B cell (primary cell): ENCODE measurements around the gene LRBA. TPM values are rescaled to one million over a fixed set of nuclear protein-coding genes. Genes with fewer than 3 reads are reported as not detected.

Source experiments
- ATAC-seq: fragments of 200-7000 bp; cut with Tn5 transposase; one replicate; pipeline ENCODE4 v1.10.0; 2021; ENCODE audit warnings: low read depth, mild to moderate bottlenecking, moderate number of reproducible peaks, moderate library complexity
- CTCF ChIA-PET: fragments of 350-600 bp; sonication (Branson Sonifier 250); formaldehyde crosslinking; loops from one replicate; lab custom pipeline; 2021; ENCODE audit warnings: antibody characterized with exemption, inconsistent platforms; lab: Charles Lee
- POLR2A ChIA-PET: fragments of 350-600 bp; sonication (Branson Sonifier 250); formaldehyde crosslinking; loops from one replicate; lab custom pipeline; 2021; ENCODE audit warnings: antibody characterized with exemption; lab: Charles Lee
- DNase-seq: peaks from one replicate; pipeline ENCODE4 v3.0.0; 2013
- H2AFZ ChIP-seq: 2 replicates; pipeline ENCODE4 v1.6.1; 2012; ENCODE audit warnings: mild to moderate bottlenecking, low read depth, low read length; ENCODE audit not compliant: insufficient read depth, poor library complexity, severe bottlenecking
- H3K27ac ChIP-seq, 2 donors: 1 replicate in 1 of 2; 2 replicates in 1 of 2; pipeline ENCODE4 v1.5.1; 2012 to 2013; ENCODE audit warnings: low read length in 2 of 2, mild to moderate bottlenecking in 2 of 2, moderate library complexity in 1 of 2
- H3K27me3 ChIP-seq, 4 experiments: fragments of 200-600 bp in 1 of 4; sonication (generic) in 1 of 4; replicated peaks in 1 of 4; 1 replicate in 2 of 4; 2 replicates in 2 of 4; pipeline versions ENCODE4 v1.6.1 to v1.7.0; 2013 to 2016; ENCODE audit warnings: low read length in 3 of 4, mild to moderate bottlenecking in 2 of 4, mixed read lengths in 1 of 4, moderate library complexity in 1 of 4; ENCODE audit not compliant: insufficient read depth in 4 of 4, control insufficient read depth in 3 of 4; ENCODE audit errors: control extremely low read depth in 1 of 4
- H3K36me3 ChIP-seq, 2 experiments: replicated peaks in 1 of 2; 1 replicate in 1 of 2; 2 replicates in 1 of 2; pipeline versions ENCODE4 v1.6.1 to v1.7.1; 2013; ENCODE audit warnings: low read length in 1 of 2; ENCODE audit not compliant: insufficient read depth in 2 of 2, control insufficient read depth in 1 of 2; ENCODE audit errors: control extremely low read depth in 1 of 2, extremely low read depth in 1 of 2
- H3K4me1 ChIP-seq, 2 donors: fragments of 200-600 bp in 1 of 2; sonication (generic) in 1 of 2; 1 replicate in 1 of 2; 2 replicates in 1 of 2; pipeline versions ENCODE4 v1.5.1 to v1.6.1; 2013 to 2017; ENCODE audit warnings: low read length in 2 of 2; ENCODE audit not compliant: control insufficient read depth in 2 of 2, insufficient read depth in 2 of 2
- H3K4me2 ChIP-seq: replicated peaks from 2 replicates; pipeline ENCODE3; 2012; ENCODE audit warnings: mild to moderate bottlenecking, low read depth, low read length; ENCODE audit not compliant: poor library complexity, severe bottlenecking
- H3K4me3 ChIP-seq, 5 experiments: fragments of 200-600 bp in 1 of 5; sonication (generic) in 1 of 5; 1 replicate in 3 of 5; 2 replicates in 2 of 5; pipeline versions ENCODE4 v1.5.1 to v1.7.0; 2011 to 2016; ENCODE audit warnings: low read length in 4 of 5, mild to moderate bottlenecking in 4 of 5, low read depth in 2 of 5, control low read depth in 1 of 5, moderate library complexity in 1 of 5; ENCODE audit not compliant: insufficient read depth in 1 of 5; ENCODE audit errors: control extremely low read depth in 1 of 5, extremely low read depth in 1 of 5
- H3K79me2 ChIP-seq: fragments of 200-600 bp; sonication (generic); one replicate; pipeline ENCODE4 v1.6.0; 2016; ENCODE audit warnings: low read length; ENCODE audit not compliant: control insufficient read depth, insufficient read depth
- H3K9ac ChIP-seq: fragments of 200-600 bp; sonication (generic); 2 replicates; pipeline ENCODE4 v1.6.1; 2017; ENCODE audit warnings: mild to moderate bottlenecking, low read length, moderate library complexity
- H3K9me3 ChIP-seq, 3 donors: one replicate each; pipeline versions ENCODE4 v1.6.1 to v1.7.1; 2013; ENCODE audit warnings: low read length in 2 of 3; ENCODE audit not compliant: control insufficient read depth in 2 of 3, insufficient read depth in 1 of 3; ENCODE audit errors: control extremely low read depth in 1 of 3
- H4K20me1 ChIP-seq: 2 replicates; pipeline ENCODE4 v1.6.0; 2012; ENCODE audit warnings: mild to moderate bottlenecking, low read length; ENCODE audit not compliant: insufficient read depth, control insufficient read depth, poor library complexity, severe bottlenecking
- H3K27ac Mint-ChIP-seq: one replicate; pipeline ENCODE4 v1.8.0; 2021; ENCODE audit warnings: mixed read lengths
- H3K27me3 Mint-ChIP-seq: one replicate; pipeline ENCODE4 v1.8.0; 2021; ENCODE audit warnings: mixed read lengths
- H3K4me1 Mint-ChIP-seq: one replicate; pipeline ENCODE4 v1.8.0; 2021; ENCODE audit warnings: mixed read lengths
- H3K4me3 Mint-ChIP-seq: one replicate; pipeline ENCODE4 v1.8.0; 2021; ENCODE audit warnings: mixed read lengths
- H3K9me3 Mint-ChIP-seq: one replicate; pipeline ENCODE4 v1.8.0; 2022; ENCODE audit warnings: mixed read lengths; ENCODE audit not compliant: insufficient read depth
- CTCF ChIP-seq: fragments of 200-600 bp; IDR thresholded peaks from one replicate; pipeline ENCODE4 v1.8.0; 2022; ENCODE audit warnings: antibody characterized with exemption, mild to moderate bottlenecking
- EZH2 ChIP-seq: IDR thresholded peaks from 2 replicates; pipeline ENCODE4 v1.6.1; 2012; ENCODE audit warnings: borderline replicate concordance, low read depth, mild to moderate bottlenecking, moderate library complexity, low read length; ENCODE audit not compliant: insufficient read depth, poor library complexity, severe bottlenecking
- WGBS: methylation state at CpG from one replicate; pipeline ENCODE4 v1.1.5; 2013; ENCODE audit warnings: missing lambda C conversion rate; ENCODE audit not compliant: insufficient coverage; 5-methylcytosine and 5-hydroxymethylcytosine counted together
- intact Hi-C: fragments of 100-400 bp; cut with micrococcal nuclease; formaldehyde crosslinking; loops from one replicate; pipeline ENCODE4 v1.10.0; 2022
- polyA plus RNA-seq: library from polyadenylated mRNA; depleted of rRNA; stranded (reverse); fragments of >200 nt; gene quantifications from 2 replicates; pipeline ENCODE4 v1.2.3, GENCODE V29; 2012
- total RNA-seq, 2 donors: library from RNA; stranded (reverse); fragments of 120-200 nt in 1 of 2; gene quantifications; 1 replicate in 1 of 2; 2 replicates in 1 of 2; pipeline versions ENCODE4 v1.2.3 to v1.2.4, GENCODE V29; 2013 to 2022

The LRBA gene
- total and polyA plus RNA-seq, 2 donors (not counting 1 experiment from before 2014, with no cell fraction given) = 17.5 to 86.7 TPM

- TF ChIP-seq EZH2 (no peak), CTCF (no peak)
- H3K27ac ChIP-seq = no peak overlapping the region
- no CpG with 5 or more reads among the region's 2 CpGs for WGBS
These were observed 294.0 kb downstream of the LRBA start for GRCh38 chr4:150720973-150721518.

GRCh38 chr4:150717952-150718351 lies 297.1 kb downstream of the LRBA start:
- H3K4me1 Mint-ChIP-seq = no peaks in the 10 kb centered on the region
- DNase-seq = no peak
- no peak overlapping the region for H3K4me3 Mint-ChIP-seq
- no peak overlapping the region for H3K27ac Mint-ChIP-seq
- TF ChIP-seq EZH2 (no peak), CTCF (no peak)
- no peaks in the 10 kb centered on the region for H3K9me3 ChIP-seq
- H2AFZ ChIP-seq = no peak overlapping the region
- no peak for ATAC-seq
- H4K20me1 ChIP-seq = no peaks in the 10 kb centered on the region
- no peaks in the 10 kb centered on the region for H3K79me2 ChIP-seq
- peaks cover 0 to 1% of the 10 kb centered on the region in 2 experiments for H3K36me3 ChIP-seq
- H3K27ac ChIP-seq = no peak overlapping the region
- H3K9me3 Mint-ChIP-seq = no peaks in the 10 kb centered on the region
- H3K27me3 ChIP-seq = no peaks in the 10 kb centered on the region
- intact Hi-C loops = no loop called here
- no peak overlapping the region for H3K4me3 ChIP-seq
- H3K9ac ChIP-seq = no peak overlapping the region
- ChIA-PET CTCF (interaction anchor here (0.8 kb wide), 1 partner anchor 149 kb away, joined by 5 read pairs; no protein-coding TSS in a partner anchor), POLR2A (no interaction called here)
- no peaks in the 10 kb centered on the region for H3K27me3 Mint-ChIP-seq
- WGBS = no CpG with 5 or more reads among the region's 1 CpG
- no peak overlapping the region for H3K4me2 ChIP-seq
- H3K4me1 ChIP-seq = no peaks in the 10 kb centered on the region

More at GRCh38 chr4:150720973-150721518, 294.0 kb downstream of the LRBA start:
- Histone ChIP-seq H4K20me1 (no peaks in the 10 kb centered on the region), H2AFZ (no peak overlapping the region), H3K4me2 (no peak overlapping the region), H3K27me3 (no peaks in the 10 kb centered on the region), H3K9ac (no peak overlapping the region), H3K9me3 (peaks cover 0 to 2% (median under 1%) of the 10 kb centered on the region in 3 donors), H3K4me1 (no peaks in the 10 kb centered on the region), H3K79me2 (no peaks in the 10 kb centered on the region), H3K4me3 (no peak overlapping the region), H3K36me3 (peaks cover 1 to 9% of the 10 kb centered on the region in 2 experiments)
- DNase-seq = no peak
- no peaks in the 10 kb centered on the region for H3K27me3 Mint-ChIP-seq
- no peaks in the 10 kb centered on the region for H3K4me1 Mint-ChIP-seq
- intact Hi-C loops = no loop called here
- H3K9me3 Mint-ChIP-seq = peaks cover 5% of the 10 kb centered on the region
- POLR2A ChIA-PET = no interaction called here
- CTCF ChIA-PET = no interaction called here
- H3K27ac Mint-ChIP-seq = no peak overlapping the region
- ATAC-seq = no peak
- no peak overlapping the region for H3K4me3 Mint-ChIP-seq
